Activated CD4-positive, alpha-beta T cell treated with anti-CD3 and anti-CD28 coated beads, Interleukin-2, Interleukin-4, amounts not matched to agents 100 ng/mL and 50 ng/mL, durations not matched to agents 16 hours and 8 hours (primary cell): ENCODE data around the gene C14orf180.

ENCODE experiments used
- DNase-seq: peaks from one replicate; pipeline ENCODE4 v3.0.0-alpha.2; 2020; ENCODE audit warnings: low spot score

Gene C14orf180

GRCh38 chr14:104594310-104595046, 14.9 kb downstream of the C14orf180 start:
- no peak for DNase-seq

- no peak for DNase-seq
Observed at GRCh38 chr14:104595116-104595675, 15.6 kb downstream of the C14orf180 start.

GRCh38 chr14:104595911-104596450, 16.4 kb downstream of the C14orf180 start:
- no peak for DNase-seq

GRCh38 chr14:104596451-104596918, 16.9 kb downstream of the C14orf180 start:
- no peak for DNase-seq

GRCh38 chr14:104596927-104597351, 17.4 kb downstream of the C14orf180 start:
- no peak for DNase-seq

GRCh38 chr14:104597576-104597975, 18.0 kb downstream of the C14orf180 start:
- no peak for DNase-seq

GRCh38 chr14:104598039-104598909, 18.7 kb downstream of the C14orf180 start:
- no peak for DNase-seq

GRCh38 chr14:104598910-104599273, 19.3 kb downstream of the C14orf180 start:
- no peak for DNase-seq

GRCh38 chr14:104599446-104599845, 19.9 kb downstream of the C14orf180 start:
- no peak for DNase-seq

- DNase-seq = no peak
Observed at GRCh38 chr14:104600141-104600643, 20.6 kb downstream of the C14orf180 start.

GRCh38 chr14:104600805-104601204, 21.2 kb downstream of the C14orf180 start:
- DNase-seq = no peak

GRCh38 chr14:104601786-104602185, 22.2 kb downstream of the C14orf180 start:
- DNase-seq = no peak

- no peak for DNase-seq
Observed at GRCh38 chr14:104602315-104602932, 22.9 kb downstream of the C14orf180 start.

- no peak for DNase-seq
Observed at GRCh38 chr14:104602933-104603325, 23.4 kb downstream of the C14orf180 start.

- DNase-seq = no peak
Observed at GRCh38 chr14:104603711-104604401, 24.3 kb downstream of the C14orf180 start.

- DNase-seq = no peak
Observed at GRCh38 chr14:104604458-104605449, 25.2 kb downstream of the C14orf180 start, which contains the start of gene TMEM179. Gene TMEM179 (minus strand): TSS chr14:104604772. CDS start chr14:104604741, 31 bp downstream.

- DNase-seq = no peak
Observed at GRCh38 chr14:104609666-104610065, 30.1 kb downstream of the C14orf180 start.

GRCh38 chr14:104610749-104611310, 31.3 kb downstream of the C14orf180 start:
- DNase-seq = no peak

GRCh38 chr14:104611881-104612280, 32.3 kb downstream of the C14orf180 start:
- DNase-seq = no peak
